IMR-90 (cell line): Measurements from ENCODE around the gene LECT2. TPM values are rescaled to one million over a fixed set of nuclear protein-coding genes. Genes with fewer than 3 reads are reported as not detected.

Experiments used
- ATAC-seq: fragments of 200-7000 bp; cut with Tn5 transposase; 2 replicates; pipeline ENCODE4 v1.9.1; 2020; ENCODE audit warnings: low read depth, mild to moderate bottlenecking, moderate library complexity
- BruUV-seq: library from RNA; stranded (reverse); fragments of 400-500 nt; replicated peaks from 2 replicates; lab custom pipeline; 2021; lab: Mats Ljungman, UMichigan
- CTCF ChIA-PET: fragments of 300-600 bp; formaldehyde crosslinking; extraction: SDS; loops from one replicate; lab custom pipeline; 2021; ENCODE audit warnings: antibody characterized with exemption; lab: Yijun Ruan, JAX
- POLR2A ChIA-PET: fragments of 300-600 bp; sonication (Branson Sonifier 250); formaldehyde crosslinking; loops from one replicate; lab custom pipeline; 2022; ENCODE audit warnings: antibody characterized with exemption; ENCODE audit not compliant: unreplicated experiment; lab: Charles Lee
- DNase-seq: peaks from one replicate; pipeline ENCODE4 v3.0.0; 2013
- H2AFZ ChIP-seq: replicated peaks from 2 replicates; pipeline ENCODE3; 2013; ENCODE audit warnings: low read length, mild to moderate bottlenecking; ENCODE audit not compliant: poor library complexity
- H2AK5ac ChIP-seq: 2 replicates; pipeline ENCODE4 v1.6.1; 2013; ENCODE audit warnings: low read depth, low read length, inconsistent platforms
- H2AK9ac ChIP-seq: replicated peaks from 2 replicates; pipeline ENCODE3; 2013; ENCODE audit warnings: mild to moderate bottlenecking, low read depth, low read length, moderate library complexity; ENCODE audit not compliant: poor library complexity
- H2BK120ac ChIP-seq: 2 replicates; pipeline ENCODE4 v1.6.1; 2013; ENCODE audit warnings: low read depth, low read length, inconsistent platforms
- H2BK15ac ChIP-seq: 3 replicates; pipeline ENCODE4 v1.6.1; 2013; ENCODE audit warnings: low read depth, low read length, inconsistent platforms
- H2BK20ac ChIP-seq: 2 replicates; pipeline ENCODE4 v1.6.1; 2013; ENCODE audit warnings: low read depth, mild to moderate bottlenecking, inconsistent platforms, low read length, moderate library complexity
- H2BK5ac ChIP-seq: 2 replicates; pipeline ENCODE4 v1.6.1; 2013; ENCODE audit warnings: mild to moderate bottlenecking, low read depth, low read length, inconsistent platforms; ENCODE audit not compliant: poor library complexity, severe bottlenecking
- H3K14ac ChIP-seq: replicated peaks from 2 replicates; pipeline ENCODE4 v1.6.1; 2013; ENCODE audit warnings: low read depth, low read length, inconsistent platforms
- H3K18ac ChIP-seq: 2 replicates; pipeline ENCODE4 v1.6.1; 2013; ENCODE audit warnings: low read depth, low read length, control low read depth
- H3K23ac ChIP-seq: 2 replicates; pipeline ENCODE4 v1.6.1; 2013; ENCODE audit warnings: low read depth, low read length, inconsistent platforms
- H3K27ac ChIP-seq: 2 replicates; pipeline ENCODE4 v1.5.1; 2013; ENCODE audit warnings: mild to moderate bottlenecking, control low read depth, low read length; ENCODE audit not compliant: insufficient read depth
- H3K27me3 ChIP-seq: 2 replicates; pipeline ENCODE4 v1.6.1; 2013; ENCODE audit warnings: low read length; ENCODE audit not compliant: control insufficient read depth, insufficient read depth
- H3K36me3 ChIP-seq: 2 replicates; pipeline ENCODE4 v1.6.1; 2013; ENCODE audit warnings: low read length, mixed read lengths; ENCODE audit not compliant: control insufficient read depth, insufficient read depth
- H3K4ac ChIP-seq: 2 replicates; pipeline ENCODE4 v1.6.1; 2013; ENCODE audit warnings: low read depth, low read length, inconsistent platforms
- H3K4me1 ChIP-seq: 2 replicates; pipeline ENCODE4 v1.6.1; 2013; ENCODE audit warnings: low read length, mixed read lengths; ENCODE audit not compliant: control insufficient read depth, insufficient read depth
- H3K4me2 ChIP-seq: 2 replicates; pipeline ENCODE4 v1.6.1; 2013; ENCODE audit warnings: low read depth, mild to moderate bottlenecking, control low read depth, low read length, moderate library complexity
- H3K4me3 ChIP-seq: 2 replicates; pipeline ENCODE4 v1.5.1; 2013; ENCODE audit warnings: low read depth, mild to moderate bottlenecking, control low read depth, low read length, moderate library complexity; ENCODE audit not compliant: insufficient read depth
- H3K56ac ChIP-seq: 2 replicates; pipeline ENCODE4 v1.6.1; 2013; ENCODE audit warnings: low read length, inconsistent platforms; ENCODE audit not compliant: insufficient read depth; ENCODE audit errors: extremely low read depth
- H3K79me1 ChIP-seq, 2 experiments: 2 replicates each; pipeline ENCODE4 v1.6.1; 2013; ENCODE audit warnings: low read length in 2 of 2, inconsistent platforms in 1 of 2, low read depth in 1 of 2
- H3K9ac ChIP-seq: 2 replicates; pipeline ENCODE4 v1.6.1; 2013; ENCODE audit warnings: low read depth, low read length, control low read depth
- H3K9me1 ChIP-seq: 2 replicates; pipeline ENCODE4 v1.6.1; 2013; ENCODE audit warnings: low read length, inconsistent platforms; ENCODE audit not compliant: insufficient read depth
- H3K9me3 ChIP-seq: 2 replicates; pipeline ENCODE4 v1.6.1; 2013; ENCODE audit warnings: low read length; ENCODE audit not compliant: control insufficient read depth, insufficient read depth
- H4K20me1 ChIP-seq: 2 replicates; pipeline ENCODE4 v1.6.1; 2013; ENCODE audit warnings: low read length, inconsistent platforms; ENCODE audit not compliant: insufficient read depth
- H4K5ac ChIP-seq: 2 replicates; pipeline ENCODE4 v1.6.1; 2013; ENCODE audit warnings: mild to moderate bottlenecking, low read depth, low read length, control low read depth
- H4K8ac ChIP-seq, 2 experiments: 2 replicates each; pipeline ENCODE4 v1.6.1; 2013; ENCODE audit warnings: low read depth in 2 of 2, low read length in 2 of 2, control low read depth in 1 of 2, inconsistent platforms in 1 of 2
- H4K91ac ChIP-seq: 2 replicates; pipeline ENCODE4 v1.6.1; 2013; ENCODE audit warnings: low read depth, low read length, inconsistent platforms; ENCODE audit not compliant: insufficient read depth
- FOS ChIP-seq: fragments of 150-350 bp; IDR thresholded peaks from 2 replicates; pipeline ENCODE4 v1.6.1; 2016; ENCODE audit warnings: low read depth, low read length
- MAFK ChIP-seq: IDR thresholded peaks from 2 replicates; pipeline ENCODE4 v1.6.1; 2012; ENCODE audit warnings: low read depth, low read length, improper control_type of control experiment
- RCOR1 ChIP-seq: IDR thresholded peaks from 2 replicates; pipeline ENCODE4 v1.6.1; 2012; ENCODE audit warnings: mild to moderate bottlenecking, low read length, improper control_type of control experiment; ENCODE audit not compliant: insufficient replicate concordance
- WGBS, 2 experiments: methylation state at CpG; one replicate each; pipeline versions ENCODE4 v1.1.5 to v1.1.7; 2013; ENCODE audit warnings: missing lambda C conversion rate in 2 of 2; ENCODE audit not compliant: insufficient read length in 1 of 2; ENCODE audit errors: extremely low coverage in 2 of 2; 5-methylcytosine and 5-hydroxymethylcytosine counted together
- dilution Hi-C: fragments of 300-500 bp; cut with HindIII; formaldehyde crosslinking; loops from one replicate; pipeline ENCODE4 v1.14.3; 2018; ENCODE audit warnings: low sequenced_read_pairs; ENCODE audit not compliant: unreplicated experiment
- in situ Hi-C: fragments of 300-500 bp; cut with MboI; formaldehyde crosslinking; loops from 3 replicates; pipeline ENCODE4 v1.14.3; 2019; ENCODE audit warnings: low sequenced_read_pairs, inconsistent platforms, mixed read lengths
- intact Hi-C: fragments of 100-400 bp; cut with micrococcal nuclease; formaldehyde crosslinking; loops from 2 replicates; pipeline ENCODE4 v1.10.0; 2022
- polyA plus RNA-seq, 3 experiments: library from polyadenylated mRNA; depleted of rRNA; stranded (reverse); fragments of >200 nt; gene quantifications; 2 replicates each; pipeline ENCODE4 v1.2.3, GENCODE V29; 2012; ENCODE audit warnings: low replicate concordance in 1 of 3
- total RNA-seq: library from RNA; depleted of rRNA; stranded (reverse); fragments of >200 nt; gene quantifications from 2 replicates; pipeline ENCODE4 v1.2.3, GENCODE V29; 2012

Gene LECT2
- total and polyA plus RNA-seq, 2 of the 4 experiments (the other 2 are of a cell fraction) = not detected

DNA sequence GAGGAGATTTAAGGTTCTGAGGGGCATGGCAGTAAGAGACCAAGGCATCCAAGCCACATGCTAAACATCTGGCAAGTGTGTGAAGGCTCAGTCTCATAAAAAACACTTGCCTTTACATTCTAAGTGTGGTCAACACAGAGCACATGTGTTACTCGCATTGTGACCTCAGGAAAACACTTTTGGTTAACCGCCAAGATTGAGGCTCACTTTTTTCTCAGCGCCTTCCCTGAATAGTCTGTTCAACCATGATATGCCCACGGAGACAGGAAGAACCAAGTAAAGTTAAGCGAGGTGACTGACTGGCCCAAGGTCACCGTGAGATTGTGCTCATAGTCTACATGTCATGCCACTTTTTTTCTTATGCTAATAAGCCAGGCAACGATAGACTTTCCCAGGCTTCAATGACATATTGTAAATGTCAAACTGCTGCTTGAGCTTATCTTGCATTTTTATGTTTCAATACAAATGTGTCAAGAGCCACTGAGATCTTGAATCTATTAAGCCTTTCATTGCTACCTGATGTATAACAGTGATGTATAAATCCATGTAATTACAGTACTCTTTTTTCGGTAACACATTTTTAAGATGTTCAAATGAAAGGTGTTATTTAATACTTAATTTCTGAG is 38.0 kb downstream of the LECT2 start:
- Histone ChIP-seq H3K9ac (no peak overlapping the region), H2BK20ac (no peak overlapping the region), H2AFZ (no peak overlapping the region), H3K14ac (no peak overlapping the region), H2AK5ac (no peak overlapping the region), H3K27ac (no peak overlapping the region), H3K27me3 (peaks cover 24% of the 10 kb centered on the region), H2BK120ac (no peak overlapping the region), H4K5ac (no peak overlapping the region), H3K36me3 (no peaks in the 10 kb centered on the region), H3K79me1 (no peaks in the 10 kb centered on the region), H3K9me3 (no peaks in the 10 kb centered on the region), H3K4me2 (no peak overlapping the region), H3K4me3 (no peak overlapping the region), H2BK5ac (no peak overlapping the region), H4K8ac (no peak overlapping the region), H2BK15ac (no peak overlapping the region), H4K91ac (no peak overlapping the region), H4K20me1 (no peaks in the 10 kb centered on the region), H3K9me1 (no peaks in the 10 kb centered on the region), H3K4ac (no peak overlapping the region), H3K18ac (no peak overlapping the region), H2AK9ac (no peak overlapping the region), H3K23ac (no peak overlapping the region), H3K4me1 (no peaks in the 10 kb centered on the region), H3K56ac (no peak overlapping the region)
- 76% methylated on average over 3 of the region's 8 CpGs; no CpG with 5 or more reads in 1 of the 2 experiments for WGBS, 2 experiments
- dilution Hi-C loops = no loop called here
- TF ChIP-seq MAFK (no peak), RCOR1 (no peak), FOS (no peak)
- intact Hi-C loops = no loop called here
- in situ Hi-C loops = no loop called here
- POLR2A ChIA-PET = no interaction called here
- DNase-seq = no peak
- no TSS peak for BruUV-seq
- no peak for ATAC-seq
- CTCF ChIA-PET = no interaction called here
